ENCODE measurements around the gene PAQR3.
"Not testable (repeated sequence)": the region's sequence is repeated elsewhere in the genome, so short reads cannot be mapped to it uniquely, and the experiment has no call there.

Gene PAQR3

GRCh38 chr4:78923464-78924312 is 15.6 kb downstream of the PAQR3 start:
- no peak for DNase-seq

DNA sequence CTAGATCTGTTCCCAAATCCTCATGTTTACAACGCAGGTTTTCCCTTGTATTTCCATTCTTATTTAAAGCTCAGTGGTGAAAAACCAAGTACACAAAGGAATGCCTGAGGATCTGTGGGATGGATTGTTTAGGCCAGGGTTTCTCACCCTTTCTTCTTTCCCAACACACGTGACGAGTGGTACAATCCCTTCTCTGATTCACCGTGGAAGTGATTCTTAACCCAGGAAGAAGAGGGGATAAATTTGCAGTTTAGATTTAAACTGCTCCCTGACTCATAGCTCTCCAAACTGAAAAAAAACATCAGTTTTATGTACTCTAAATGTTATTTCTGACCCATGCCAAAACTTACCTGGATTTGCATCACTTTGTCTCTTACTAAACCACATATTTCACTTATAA is 17.0 kb downstream of the PAQR3 start:
- no peak for DNase-seq

DNA sequence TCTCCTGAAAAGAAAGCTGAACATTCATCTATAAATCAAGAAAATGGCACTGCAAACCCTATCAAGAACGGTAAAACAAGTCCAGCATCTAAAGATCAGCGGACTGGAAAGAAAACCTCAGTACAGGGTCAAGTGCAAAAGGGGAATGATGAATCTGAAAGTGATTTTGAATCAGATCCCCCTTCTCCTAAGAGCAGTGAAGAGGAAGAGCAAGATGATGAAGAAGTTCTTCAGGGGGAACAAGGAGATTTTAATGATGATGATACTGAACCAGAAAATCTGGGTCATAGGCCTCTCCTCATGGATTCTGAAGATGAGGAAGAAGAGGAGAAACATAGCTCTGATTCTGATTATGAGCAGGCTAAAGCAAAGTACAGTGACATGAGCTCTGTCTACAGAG is 28.6 kb downstream of the PAQR3 start:
- no peak for DNase-seq

DNA sequence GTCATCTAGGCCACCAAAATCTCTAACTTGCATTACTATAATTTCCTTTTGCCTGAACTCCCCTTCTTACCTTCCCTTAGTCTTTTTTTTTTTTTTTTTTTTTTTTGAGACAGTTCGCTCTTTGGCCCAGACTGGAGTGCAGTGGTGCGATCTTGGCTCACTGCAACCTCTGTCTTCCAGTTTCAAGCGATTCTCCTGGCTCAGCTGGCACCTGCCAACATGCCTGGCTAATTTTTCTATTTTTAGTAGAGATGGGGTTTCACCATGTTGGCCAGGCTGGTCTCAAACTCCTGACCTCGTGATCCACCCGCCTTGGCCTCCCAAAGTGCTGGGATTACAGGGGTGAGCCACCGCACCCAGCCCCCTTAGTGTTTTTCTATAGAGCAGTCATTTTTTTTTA is 30.3 kb downstream of the PAQR3 start:
- not testable (repeated sequence) for DNase-seq

- no peak for DNase-seq
Observed at GRCh38 chr4:78907638-78908037, 31.6 kb downstream of the PAQR3 start.

GRCh38 chr4:78904143-78904542 is 35.1 kb downstream of the PAQR3 start:
- DNase-seq: no peak

- DNase-seq: no peak
Observed at GRCh38 chr4:78902298-78902697, 36.9 kb downstream of the PAQR3 start.

GRCh38 chr4:78901882-78902281 is 37.4 kb downstream of the PAQR3 start:
- no peak for DNase-seq

- no peak for DNase-seq
Observed at GRCh38 chr4:78899302-78899701, 39.9 kb downstream of the PAQR3 start.

GRCh38 chr4:78889955-78890354 is 49.3 kb downstream of the PAQR3 start:
- no peak for DNase-seq

DNA sequence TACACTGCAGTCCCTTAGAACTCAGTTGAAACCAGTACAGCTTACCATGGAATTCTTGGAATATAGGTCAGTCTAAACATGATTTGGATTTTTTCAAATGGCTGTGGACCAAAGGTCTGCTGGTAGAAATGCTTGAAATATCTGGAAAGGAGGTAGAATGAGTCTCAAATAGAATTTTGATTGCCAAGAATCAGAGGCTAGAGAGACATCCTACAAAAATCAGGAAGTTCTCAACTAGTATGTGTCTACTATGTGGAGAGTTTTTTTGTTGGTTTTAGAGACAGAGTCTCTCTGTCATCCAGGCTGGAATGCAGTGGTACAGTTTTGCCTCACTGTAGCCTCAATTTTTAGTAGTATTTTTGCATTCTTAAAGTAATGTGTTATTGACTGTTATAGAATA is 53.6 kb downstream of the PAQR3 start:
- DNase-seq: no peak

DNA sequence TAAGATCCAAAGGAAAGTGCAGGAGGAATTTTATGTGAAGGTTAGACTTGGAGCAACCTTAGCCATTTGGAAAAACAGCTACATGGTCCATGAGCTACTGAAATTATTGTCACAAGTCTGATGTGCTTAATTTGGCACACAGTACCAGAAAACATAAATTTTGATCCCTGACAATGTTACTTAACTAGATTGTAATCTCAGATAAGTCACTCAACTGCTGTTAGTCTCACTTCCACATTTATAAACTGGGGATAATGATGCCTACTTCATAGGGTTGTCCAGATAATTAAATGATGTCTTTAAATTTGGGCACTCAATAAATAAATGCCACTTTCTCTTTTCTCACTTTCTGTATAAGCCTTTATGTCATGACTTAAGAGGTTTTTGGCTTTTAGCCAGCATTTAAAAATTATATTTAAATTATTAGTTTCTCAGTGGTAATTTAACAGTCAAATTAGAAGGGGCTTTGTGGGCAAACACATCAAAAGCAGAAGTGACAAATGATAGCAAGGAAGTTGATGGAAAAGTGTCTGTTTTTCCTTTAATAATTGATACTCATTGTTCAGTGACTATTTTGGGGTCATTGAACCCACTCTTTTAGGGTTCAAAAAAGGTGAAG is 58.3 kb downstream of the PAQR3 start:
- no peak for DNase-seq

DNA sequence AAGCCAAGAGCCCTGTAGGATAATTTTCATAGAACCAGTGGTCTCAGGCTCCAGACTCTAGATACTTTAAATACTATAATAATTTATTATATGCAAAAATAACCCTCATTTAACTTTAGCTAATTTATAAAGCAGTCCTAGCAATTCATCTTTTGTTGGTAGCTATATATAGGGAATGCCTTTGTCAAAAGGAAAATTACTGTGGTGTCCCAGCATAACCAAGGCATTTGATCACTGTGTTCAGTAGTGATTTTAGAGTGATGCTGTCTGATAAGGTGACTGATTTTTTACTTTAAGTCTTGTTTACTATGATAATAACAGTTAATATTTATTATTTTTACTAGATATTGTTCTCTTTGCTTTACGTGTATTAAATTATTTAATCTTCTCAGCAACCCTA is 61.2 kb downstream of the PAQR3 start:
- no peak for DNase-seq

DNA sequence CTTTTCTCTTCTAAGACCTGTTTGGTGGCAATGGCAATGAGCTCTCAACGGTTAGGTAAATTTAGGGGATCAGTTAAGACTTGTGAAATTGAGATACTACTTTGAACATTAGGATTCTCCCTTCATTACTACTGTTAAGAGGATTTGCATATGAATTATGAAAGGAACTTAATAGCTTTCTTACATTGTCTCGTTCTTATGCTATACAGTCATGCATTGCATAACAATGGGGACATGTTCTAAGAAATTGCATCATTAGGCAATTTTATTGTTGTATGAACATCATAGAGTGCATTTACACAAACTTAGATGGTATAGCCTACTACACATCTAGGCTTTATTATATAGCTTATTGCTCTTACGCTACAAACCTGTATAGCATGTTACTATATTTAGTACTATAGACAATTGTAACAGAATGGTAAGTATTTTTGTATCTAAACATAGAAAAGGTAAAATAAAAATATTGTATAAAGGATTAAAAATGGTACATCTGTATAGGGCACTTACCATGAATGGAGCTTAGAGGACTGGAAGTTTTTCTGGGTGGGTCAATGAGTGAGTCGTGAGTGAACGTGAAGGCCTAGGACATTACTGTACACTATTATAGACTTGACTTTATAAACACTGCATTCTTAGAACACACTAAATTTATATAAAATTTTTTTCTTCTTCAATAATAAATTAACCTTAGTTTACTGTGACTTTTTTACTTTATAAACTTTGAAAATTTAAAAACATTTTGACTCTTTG is 62.5 kb downstream of the PAQR3 start:
- no peak for DNase-seq

GRCh38 chr4:78870056-78870455 is 69.2 kb downstream of the PAQR3 start:
- DNase-seq: no peak

- not testable (repeated sequence) for DNase-seq
Observed at GRCh38 chr4:78868712-78869111, 70.5 kb downstream of the PAQR3 start.

- no peak for DNase-seq
Observed at GRCh38 chr4:78865451-78865850, 73.8 kb downstream of the PAQR3 start.

- DNase-seq: peak; percentile 64
Observed at GRCh38 chr4:78864405-78865024, 74.7 kb downstream of the PAQR3 start.

DNA sequence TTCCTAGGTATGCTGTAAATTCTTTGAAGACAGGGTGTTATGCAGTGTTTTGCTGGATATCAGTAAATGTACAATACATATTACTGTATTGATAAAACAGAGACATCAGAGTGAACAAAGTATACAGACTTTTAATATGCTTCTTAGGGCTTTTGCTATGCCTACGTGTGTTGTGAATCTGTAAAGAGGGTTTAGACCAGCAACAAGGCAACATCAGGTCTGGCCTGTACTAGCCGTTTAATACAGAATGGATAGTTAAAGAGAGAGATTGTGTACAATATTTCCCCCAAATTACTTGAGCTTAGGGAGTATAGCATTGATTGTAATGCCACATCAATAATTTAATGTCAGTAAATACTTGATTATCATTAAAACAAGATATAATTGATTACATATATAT is 75.2 kb downstream of the PAQR3 start:
- DNase-seq: no peak

DNA sequence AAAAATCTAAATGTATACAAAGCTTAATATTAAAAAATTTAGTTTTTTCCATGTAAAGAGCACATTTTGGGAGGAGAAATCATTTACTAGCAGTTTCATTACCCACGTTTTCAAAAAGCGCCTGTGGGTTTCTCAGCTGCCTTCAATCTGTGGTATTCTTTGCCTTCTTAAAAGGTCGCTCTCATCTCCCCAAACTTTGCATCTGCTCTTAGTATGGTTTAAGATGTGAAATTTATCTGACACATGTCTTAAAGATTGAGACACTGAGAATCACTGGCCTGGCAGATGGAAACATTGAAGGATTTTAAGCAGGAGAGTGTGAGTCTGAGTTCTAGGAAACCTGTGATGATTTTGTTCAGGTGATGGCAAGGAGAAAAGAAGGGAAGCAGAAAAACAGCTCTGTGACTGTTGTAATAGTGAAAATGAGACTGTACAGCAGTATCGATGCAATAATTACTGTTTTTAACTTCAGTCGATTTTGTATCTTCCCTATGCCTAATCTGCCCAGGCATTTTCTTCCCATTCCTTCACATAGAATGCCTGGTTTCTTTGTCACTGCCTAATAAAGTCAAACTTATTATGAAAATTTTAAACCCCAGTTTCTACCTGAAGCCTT is 75.9 kb downstream of the PAQR3 start:
- DNase-seq: no peak

DNA sequence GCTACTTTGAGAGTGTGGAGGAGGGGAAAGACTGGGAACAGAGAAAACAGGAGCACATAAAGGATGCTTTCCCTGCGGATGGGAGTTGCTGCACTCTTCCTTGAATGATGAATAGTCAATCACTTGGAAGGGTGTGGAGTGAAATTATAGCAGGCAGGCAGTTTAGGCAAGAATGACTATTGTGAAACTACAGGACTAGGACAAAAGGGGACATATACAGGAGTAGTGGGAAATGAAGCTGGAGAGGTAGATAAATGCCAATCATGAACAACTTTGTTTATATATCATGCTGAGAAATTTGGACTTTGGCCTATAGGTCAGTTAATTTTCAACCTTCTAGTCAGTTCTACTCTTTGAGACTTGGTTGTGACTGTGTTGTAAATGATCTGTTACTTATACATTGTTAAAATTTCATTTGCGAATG is 76.9 kb downstream of the PAQR3 start:
- no peak for DNase-seq
